NCI-H774 (cell line): Measurements from ENCODE around the gene PHC2.

Source experiments
- DNase-seq: peaks from one replicate; lab custom pipeline; 2025; lab: John Stamatoyannopoulos, UW

Gene PHC2

GRCh38 chr1:33349778-33350610, 80.9 kb downstream of the PHC2 start:
- DNase-seq: peak; percentile 95

GRCh38 chr1:33349081-33349759, 81.7 kb downstream of the PHC2 start:
- peak; percentile 74 for DNase-seq

- no peak for DNase-seq
Measured at GRCh38 chr1:33348676-33349080, 82.2 kb downstream of the PHC2 start.

- DNase-seq: no peak
Measured at GRCh38 chr1:33348194-33348593, 82.7 kb downstream of the PHC2 start.

- DNase-seq: no peak
Measured at GRCh38 chr1:33347650-33347992, 83.3 kb downstream of the PHC2 start.

GRCh38 chr1:33346927-33347649, 83.8 kb downstream of the PHC2 start:
- DNase-seq: no peak

GRCh38 chr1:33346533-33346926, 84.4 kb downstream of the PHC2 start:
- DNase-seq: no peak

- DNase-seq: no peak
Measured at GRCh38 chr1:33344896-33345560, 85.9 kb downstream of the PHC2 start.

- no peak for DNase-seq
Measured at GRCh38 chr1:33343539-33343938, 87.4 kb downstream of the PHC2 start.

- DNase-seq: peak; percentile 99
Measured at GRCh38 chr1:33342041-33342723, 88.7 kb downstream of the PHC2 start.

GRCh38 chr1:33341190-33341589, 89.7 kb downstream of the PHC2 start:
- DNase-seq: no peak

GRCh38 chr1:33339413-33339812, 91.5 kb downstream of the PHC2 start:
- DNase-seq: no peak

- DNase-seq: no peak
Measured at GRCh38 chr1:33338440-33339211, 92.3 kb downstream of the PHC2 start.

- DNase-seq: no peak
Measured at GRCh38 chr1:33338048-33338439, 92.9 kb downstream of the PHC2 start.

GRCh38 chr1:33337441-33337840, 93.5 kb downstream of the PHC2 start:
- no peak for DNase-seq

- DNase-seq: peak; percentile 25
Measured at GRCh38 chr1:33336580-33336979, 94.3 kb downstream of the PHC2 start.

- DNase-seq: no peak
Measured at GRCh38 chr1:33335020-33335419, 95.9 kb downstream of the PHC2 start.

GRCh38 chr1:33334081-33334552, 96.8 kb downstream of the PHC2 start:
- no peak for DNase-seq

- DNase-seq: no peak
Measured at GRCh38 chr1:33332881-33333280, 98.0 kb downstream of the PHC2 start.

GRCh38 chr1:33332357-33332789, 98.5 kb downstream of the PHC2 start:
- DNase-seq: no peak
